NCI-H2029 (cell line): ENCODE results near the gene SEBOX.
A peak's percentile ranks its signal among the peaks of the same experiment; 100 is the strongest.

Experiments
- DNase-seq: peaks from one replicate; lab custom pipeline; 2025; lab: John Stamatoyannopoulos, UW

Gene SEBOX

DNA sequence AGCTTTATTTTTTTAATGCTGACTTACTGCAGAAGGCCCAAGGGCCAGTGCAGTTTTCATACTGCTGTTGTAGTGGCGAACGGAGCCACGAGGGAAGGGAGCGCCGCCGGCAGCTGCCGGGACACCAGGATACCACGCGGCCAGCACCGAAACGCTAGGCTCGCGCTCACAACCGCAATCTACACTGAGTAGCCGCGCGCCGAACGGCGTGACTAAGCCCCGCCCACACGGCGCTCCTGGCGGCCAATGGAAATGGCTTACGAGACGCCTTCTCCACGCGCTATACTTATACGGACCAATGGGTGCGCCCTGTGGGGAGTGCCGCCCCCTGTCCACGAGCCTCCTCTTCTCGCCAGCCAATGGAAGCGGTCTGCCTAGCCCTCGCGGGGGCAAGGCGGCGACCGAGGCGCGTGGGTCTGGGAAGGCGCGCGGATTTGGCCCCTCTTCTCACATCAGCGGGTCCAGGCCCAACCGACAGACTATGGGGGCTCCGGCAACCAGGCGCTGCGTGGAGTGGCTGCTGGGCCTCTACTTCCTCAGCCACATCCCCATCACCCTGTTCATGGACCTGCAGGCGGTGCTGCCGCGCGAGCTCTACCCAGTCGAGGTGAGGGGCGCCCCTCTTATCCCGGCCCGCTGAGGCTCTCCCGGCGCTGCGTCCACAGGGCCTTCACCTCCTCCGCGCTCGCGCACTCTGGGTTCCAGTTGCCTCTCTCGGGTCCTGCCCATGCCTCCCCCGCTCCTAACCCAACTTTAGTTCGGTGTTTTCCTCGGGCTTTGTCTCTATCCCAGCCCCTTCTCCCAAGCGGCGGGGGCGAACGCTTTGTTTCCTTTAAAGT, 46.0 kb downstream of the SEBOX start, which contains the start of gene TMEM97:
Gene TMEM97 (plus strand): TSS at position 442 of the 839 bp plus-strand sequence. CDS start 40 bp downstream, at position 482.
- DNase-seq, result peak; percentile 94

DNA sequence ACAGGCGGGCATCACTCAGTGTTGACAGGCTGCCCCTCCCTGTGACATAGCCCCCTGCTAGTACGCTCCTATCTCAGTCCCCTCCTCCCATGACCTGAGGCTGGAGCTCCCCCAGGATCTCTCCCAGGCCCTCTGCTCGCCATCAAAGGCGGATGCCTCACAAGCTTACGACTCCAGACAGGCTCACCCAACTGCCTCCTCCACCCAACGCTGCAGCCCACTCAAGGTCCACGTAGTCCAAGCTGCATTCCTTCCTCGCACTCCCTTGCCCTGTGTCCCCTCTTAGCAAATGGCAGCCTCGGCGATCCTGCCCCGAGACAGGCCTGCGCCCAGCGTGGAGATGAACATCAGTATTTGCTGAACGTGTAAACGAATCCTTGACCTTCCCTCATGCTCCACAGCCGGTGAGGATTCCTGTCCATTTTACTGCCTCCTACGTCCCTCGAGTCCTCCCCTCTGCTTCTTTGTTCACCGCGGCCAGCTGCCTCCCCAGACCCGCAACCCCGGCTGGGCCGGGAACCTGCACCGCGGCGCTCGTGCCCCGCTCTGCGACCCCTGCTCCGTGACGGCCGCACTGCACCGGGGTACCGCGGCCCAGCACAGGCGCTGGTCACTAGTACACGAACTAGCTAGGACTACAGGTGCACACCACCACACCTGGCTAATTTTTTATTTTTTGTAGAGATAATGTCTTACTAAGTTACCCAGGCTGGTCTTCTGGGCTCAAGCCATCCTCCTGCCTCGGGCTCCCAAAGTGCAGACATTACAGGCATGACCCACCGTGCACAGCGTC, 46.8 kb downstream of the SEBOX start:
- DNase-seq, result no peak

DNA sequence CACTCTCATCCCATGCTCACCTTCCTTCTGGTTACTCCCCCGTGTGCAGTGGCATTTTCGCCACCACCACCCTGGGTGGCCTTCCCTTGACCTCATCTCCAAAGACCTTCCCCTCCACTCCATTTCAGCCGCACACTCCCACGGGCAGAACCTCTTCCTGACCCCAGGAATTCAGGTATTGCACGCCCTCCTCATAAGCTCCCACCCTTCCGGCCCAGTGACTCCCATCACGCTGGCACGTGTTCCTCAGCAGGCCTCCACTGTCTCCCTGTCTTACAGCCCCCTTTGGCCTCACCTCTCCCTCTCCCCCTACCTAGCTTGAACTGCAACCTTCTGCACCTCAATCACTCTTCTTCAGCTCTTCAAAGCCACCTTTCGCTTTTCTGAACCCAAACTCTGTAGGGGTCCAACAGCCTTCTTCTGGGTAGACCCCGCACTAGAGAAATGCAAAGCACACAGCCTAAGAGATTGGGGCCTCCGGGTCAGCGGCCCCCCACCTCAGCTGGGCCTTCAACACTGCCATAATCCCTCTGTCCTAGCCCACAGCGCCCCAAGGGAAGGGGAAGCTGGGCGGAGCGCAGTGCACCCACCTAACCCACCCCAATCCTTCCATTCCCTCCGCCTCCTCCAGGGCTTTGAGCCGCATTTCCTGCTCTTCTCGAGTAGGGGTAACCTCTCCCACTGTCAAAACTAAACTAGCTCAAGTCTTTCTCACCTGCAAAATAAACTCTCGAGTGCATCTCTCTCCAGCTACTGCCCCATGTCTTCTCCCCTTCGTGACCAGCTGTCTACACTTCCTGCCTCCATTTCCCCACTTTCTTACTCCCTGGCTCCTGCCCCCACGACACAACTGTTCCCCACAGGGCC, 47.7 kb downstream of the SEBOX start:
- no peak for DNase-seq

DNA sequence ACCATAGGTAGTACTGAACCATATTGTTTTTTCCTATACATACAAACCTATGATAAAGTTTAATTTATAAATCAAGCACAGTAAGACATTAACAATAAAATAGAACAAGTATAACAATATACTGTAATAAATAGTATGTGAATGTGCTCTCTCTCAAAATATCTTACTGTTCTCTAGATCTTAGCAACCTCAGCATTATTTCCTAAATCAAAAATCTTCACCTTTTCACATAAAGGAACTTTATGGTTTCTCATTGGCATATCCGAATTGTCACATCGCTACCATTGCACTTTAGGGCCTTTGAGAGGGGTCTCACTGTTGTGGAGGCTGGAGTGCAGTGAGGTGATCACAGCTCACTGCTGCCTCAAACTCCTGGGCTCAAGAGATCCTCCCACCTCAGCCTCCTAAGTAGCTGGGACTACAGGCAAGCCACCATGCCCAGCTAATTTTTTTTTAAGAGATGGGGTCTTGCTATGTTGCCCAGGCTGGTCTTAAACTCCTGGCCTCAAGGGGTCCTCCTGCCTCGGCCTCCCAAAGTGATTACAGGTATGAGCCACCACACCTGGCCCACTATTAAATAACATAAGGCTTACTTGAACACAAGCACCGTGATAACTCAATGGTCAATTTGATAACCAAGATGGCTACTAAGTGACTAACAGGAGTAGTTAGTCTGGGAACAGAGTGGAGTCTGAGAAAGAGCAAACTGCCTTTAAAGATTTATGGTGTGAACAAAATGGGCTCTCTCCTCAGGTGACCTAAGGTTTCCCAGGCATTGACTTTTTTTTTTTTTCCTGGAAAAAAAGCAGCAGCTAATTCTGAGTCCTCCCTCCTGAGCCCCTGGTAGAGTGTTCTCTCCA, 48.9 kb downstream of the SEBOX start:
- DNase-seq, result no peak

DNA sequence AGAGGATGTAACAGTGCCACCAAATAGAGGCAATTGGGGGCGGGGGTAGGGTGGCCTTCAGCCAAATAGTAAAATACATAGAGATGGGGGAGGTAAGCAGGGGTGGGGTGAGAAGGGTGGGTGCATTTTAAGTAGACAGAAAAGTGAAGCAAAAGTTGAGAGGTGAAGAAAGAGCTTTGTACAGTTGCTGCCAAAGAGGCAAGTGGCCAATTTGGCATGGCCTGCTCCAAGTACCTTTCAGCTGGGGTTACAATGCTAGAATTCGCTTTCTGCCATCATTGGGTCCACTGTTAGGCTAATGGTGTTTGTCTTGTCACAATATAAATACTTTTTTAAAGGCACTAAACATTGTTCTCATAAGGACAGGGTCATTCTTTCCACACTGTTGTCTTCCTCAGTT, 51.2 kb downstream of the SEBOX start:
- DNase-seq, result no peak
